HG03575 (cell line): ENCODE data around the gene POC1A.
"Not testable (repeated sequence)": the region's sequence is repeated elsewhere in the genome, so short reads cannot be mapped to it uniquely, and the experiment has no call there.

Experiments
- ATAC-seq: cut with Tn5 transposase; IDR thresholded peaks from one replicate; pipeline ENCODE4 v1.9.1; 2021; ENCODE audit not compliant: unreplicated experiment, insufficient number of reproducible peaks, low FRiP score; ENCODE audit errors: extremely low read depth

Gene POC1A

GRCh38 chr3:52162250-52162872 lies 8.1 kb upstream of the POC1A start:
- no peak for ATAC-seq

GRCh38 chr3:52159503-52159902 lies 5.3 kb upstream of the POC1A start:
- no peak for ATAC-seq

- no peak for ATAC-seq
These were observed 1.7 kb upstream of the POC1A start for GRCh38 chr3:52155912-52156311.

DNA sequence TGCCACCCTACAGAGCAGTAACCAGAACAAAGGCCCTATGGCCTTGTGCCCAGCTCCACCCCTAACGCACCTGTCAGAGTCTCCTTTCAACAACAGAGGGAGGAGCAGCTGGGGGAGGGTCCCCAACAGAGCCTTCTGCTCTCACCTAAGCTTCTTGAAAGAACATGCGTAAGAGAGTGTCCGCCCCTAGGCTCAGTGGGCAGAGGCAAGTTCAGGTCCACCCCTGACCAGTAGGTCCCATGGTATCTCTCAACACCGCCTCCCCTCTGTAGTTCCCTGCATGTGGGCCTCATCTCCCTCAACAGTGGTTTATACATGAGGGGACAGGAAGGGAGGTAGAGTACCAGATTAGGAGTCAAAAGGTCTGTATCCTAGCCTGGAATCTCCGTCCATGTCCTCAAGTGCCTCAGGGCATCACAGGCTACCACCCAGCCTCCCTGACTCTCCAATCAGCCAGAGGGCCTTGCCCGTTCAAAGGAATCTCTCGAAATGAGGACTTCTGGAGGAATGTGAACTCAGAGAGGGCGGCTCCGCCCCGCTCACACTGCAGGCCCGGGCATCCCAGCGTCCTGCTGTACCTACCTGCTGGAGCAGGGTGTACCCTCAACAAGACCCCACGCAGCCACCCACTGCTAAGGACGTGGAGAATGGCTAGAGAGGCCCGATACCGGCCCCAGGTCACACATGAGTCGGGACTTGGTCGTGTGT lies 680 bp downstream of the POC1A start:
- ATAC-seq: no peak

DNA sequence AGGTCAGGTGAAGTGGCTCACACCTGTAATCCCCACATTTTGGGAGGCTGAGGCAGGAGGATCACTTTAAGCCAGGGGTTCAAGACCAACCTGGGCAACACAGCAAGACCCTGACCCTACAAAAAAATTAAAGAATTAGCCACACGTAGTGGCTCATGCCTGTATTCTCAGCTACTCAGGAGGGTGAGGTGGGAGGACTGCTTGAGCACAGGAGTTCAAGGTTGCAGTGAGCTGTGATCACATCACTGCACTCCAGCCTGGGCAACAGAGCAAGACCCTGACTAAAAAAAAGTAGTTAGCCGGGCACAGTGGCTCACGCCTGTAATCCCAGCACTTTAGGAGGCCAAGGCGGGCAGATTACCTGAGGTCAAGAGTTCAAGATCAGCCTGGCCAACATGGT lies 2.2 kb downstream of the POC1A start:
- not testable (repeated sequence) for ATAC-seq

DNA sequence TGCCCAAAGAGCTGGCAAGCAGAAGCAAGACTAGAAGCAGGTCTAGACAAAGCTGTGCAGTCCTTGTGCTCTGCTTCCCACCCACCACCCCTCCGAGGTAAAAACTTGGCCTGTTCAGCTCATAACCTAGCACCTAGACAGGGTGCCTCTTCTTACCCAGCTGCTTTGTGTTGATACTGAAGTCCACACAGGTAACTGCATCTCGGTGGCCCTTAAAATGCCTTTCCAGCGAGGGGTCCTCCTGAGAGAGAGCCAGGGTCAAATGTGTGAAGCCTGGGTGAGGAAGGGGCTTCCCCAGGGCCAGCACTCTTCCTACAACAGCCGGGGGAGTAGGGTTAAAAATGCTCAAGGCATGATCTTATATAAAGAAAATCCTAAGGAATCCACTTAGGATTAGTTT lies 3.4 kb downstream of the POC1A start:
- ATAC-seq: no peak

- no peak for ATAC-seq
These were observed 3.9 kb downstream of the POC1A start for GRCh38 chr3:52150357-52150756.

DNA sequence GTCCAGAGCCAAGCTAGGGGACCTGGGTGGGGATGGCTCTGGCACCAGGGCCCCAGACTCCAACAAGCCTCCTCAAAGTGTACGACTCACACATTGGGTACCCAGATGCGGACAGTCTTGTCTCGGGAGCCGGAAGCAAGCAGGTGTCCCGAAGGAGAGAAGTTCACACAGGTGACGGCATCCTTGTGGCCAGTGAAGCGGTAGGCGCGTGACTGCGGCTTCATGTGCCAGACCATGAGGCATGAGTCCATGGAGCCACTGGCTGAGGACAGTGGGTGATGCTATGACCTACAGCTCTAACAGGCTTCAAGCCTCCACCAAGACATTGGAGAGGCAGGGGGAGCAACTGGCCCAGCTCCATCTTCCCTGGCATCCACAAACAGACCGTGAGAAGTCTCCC lies 4.5 kb downstream of the POC1A start:
- no peak for ATAC-seq

DNA sequence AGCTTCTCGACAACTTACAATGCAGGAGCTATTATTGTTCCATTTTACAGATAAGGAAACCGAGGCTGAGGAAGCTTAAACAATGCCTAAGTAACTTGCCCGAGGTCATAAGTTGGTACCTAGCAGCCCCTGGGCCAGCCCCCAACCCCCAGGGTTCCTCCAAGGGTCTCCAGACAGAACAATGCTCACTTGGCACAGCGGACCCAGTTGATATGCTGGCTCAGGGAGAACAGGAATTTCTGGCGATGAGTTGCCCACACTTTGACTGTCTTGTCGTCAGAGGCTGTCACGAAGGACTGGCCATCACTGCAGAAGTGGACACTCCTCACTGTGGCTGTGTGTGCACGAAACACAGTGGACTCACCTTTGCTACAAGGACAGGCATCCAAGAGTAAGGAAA lies 5.2 kb downstream of the POC1A start:
- no peak for ATAC-seq

- ATAC-seq: no peak
These were observed 6.4 kb downstream of the POC1A start for GRCh38 chr3:52147804-52148203.

DNA sequence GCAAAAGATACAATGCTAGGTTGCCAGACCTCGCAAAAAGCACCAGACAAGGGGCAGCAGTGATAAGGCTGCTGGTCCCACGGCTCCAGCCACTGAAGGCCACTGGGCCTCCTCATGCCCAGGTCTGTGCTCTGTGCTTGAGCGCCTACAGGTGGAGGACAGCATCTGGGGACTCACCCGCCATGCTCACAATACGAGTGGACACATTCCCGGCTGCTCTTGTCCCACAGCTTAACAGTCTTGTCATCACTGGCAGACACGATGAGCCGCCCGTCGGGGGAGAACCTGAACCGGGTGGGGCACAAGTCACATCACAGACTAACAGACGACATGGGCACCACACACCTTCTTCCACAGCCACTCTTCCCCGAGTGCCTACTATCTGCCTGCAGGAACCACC lies 7.4 kb downstream of the POC1A start:
- ATAC-seq: no peak

GRCh38 chr3:52146189-52146588 lies 8.0 kb downstream of the POC1A start:
- no peak for ATAC-seq

DNA sequence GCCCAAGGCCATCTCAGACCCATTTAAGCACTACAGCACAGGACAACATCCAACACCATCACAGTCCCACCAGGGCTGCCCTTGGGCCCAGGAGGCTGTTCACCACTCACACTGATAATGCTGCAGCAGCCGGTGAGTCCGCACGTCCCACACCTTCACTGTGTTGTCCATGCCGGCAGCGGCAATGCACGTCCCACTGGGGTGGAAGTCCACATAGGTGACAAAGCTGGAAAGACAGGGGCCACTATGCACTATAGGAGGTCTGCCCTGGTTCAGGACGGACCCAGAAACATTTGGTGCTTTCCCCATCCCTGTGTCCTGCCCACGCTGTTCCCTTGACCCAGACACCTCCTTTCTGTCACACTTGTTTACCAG lies 8.5 kb downstream of the POC1A start:
- ATAC-seq: no peak

GRCh38 chr3:52144796-52145735 lies 9.2 kb downstream of the POC1A start:
- ATAC-seq: no peak

DNA sequence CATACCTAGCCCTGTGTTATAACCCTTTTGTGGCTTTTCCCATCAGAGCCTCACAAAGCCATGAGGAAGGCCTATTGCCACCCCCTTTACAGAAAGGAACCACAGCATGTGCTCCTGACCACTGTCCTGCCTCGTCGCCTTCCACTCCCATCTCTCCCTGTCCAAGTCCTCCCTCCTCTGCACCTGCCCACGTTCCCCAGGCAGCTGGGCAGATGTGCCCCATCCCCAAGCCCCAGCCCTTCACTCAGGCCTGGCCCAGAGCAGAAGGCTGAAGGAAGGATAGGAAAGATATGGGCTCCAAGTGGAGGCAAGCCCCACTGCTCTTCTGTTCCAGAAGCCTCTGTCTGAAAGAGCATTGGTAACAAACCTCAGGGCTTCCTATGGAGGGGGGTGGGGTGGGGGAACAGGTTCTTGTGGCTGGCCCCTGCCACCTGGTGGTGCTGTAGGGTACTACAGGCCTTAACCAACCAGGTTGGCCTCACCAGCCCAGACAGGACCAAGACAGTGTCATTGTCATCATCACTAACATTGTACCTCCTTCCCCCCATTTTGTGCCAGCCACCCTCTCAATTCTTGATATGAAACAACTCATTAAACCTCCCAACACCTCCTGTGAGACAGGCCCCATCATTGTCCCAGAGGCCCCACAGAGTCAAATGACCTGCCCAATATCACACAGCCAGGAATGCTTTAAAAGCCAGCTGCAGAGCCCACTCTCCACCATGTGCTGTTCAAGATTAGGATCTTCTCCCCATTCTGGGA lies 10.0 kb downstream of the POC1A start:
- no peak for ATAC-seq

DNA sequence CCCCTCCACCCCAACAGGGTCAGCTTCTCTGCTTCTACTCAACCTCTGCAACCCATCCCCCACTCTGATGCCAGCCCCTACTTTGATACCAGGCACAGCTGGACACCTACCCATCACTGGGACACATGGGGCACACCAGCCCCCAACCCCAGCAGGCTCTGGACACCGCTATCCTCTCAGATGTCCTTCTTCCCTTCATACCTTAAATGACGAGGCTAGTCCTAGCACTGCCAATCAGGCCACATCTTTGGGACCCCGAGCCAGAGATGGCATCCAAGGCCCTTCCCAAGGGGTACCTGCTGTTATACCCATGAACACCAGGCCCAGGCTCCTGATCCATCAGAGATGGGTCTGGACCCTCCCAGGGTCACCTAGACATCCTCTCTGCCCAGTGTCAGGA lies 10.6 kb downstream of the POC1A start:
- no peak for ATAC-seq

DNA sequence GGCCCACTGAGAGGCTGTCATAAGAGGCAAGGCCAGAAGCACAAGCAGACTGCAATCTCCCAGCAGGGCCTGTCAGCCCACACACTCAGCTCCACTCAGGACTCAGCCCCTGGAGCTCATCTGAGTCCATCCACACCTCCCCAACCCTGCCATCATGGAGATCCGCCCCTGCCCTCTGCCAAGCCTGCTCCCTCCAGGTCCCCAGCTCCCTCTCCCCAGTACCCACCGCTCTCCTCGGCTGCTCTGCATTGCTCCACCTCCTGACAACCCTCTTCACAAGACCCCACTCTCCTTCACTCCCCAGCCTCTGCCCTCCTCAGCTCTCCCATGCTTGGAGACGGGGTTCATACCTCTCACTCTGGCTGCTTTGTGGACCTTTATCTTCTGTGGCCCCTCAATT lies 11.1 kb downstream of the POC1A start:
- ATAC-seq: no peak

DNA sequence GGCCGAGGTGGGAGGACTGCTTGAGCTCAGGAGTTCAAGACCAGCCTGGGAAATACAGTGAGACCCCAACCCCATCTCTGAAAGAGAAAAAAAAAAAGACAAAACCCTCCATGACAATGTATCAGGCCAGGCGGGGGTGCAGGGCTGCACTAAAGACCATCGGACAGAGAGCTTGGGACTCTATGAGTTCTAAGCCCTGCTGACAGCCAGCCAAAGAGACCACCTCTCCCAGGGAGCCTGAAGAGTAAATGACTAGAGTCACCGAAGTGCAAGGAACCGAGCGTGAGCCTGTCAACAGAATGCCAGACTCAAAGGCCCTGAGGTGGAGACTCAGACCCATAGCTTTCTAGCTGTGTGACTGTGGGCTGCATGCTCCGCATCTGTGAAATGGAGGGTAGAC lies 12.5 kb downstream of the POC1A start:
- ATAC-seq: no peak

GRCh38 chr3:52140769-52141168 lies 13.5 kb downstream of the POC1A start:
- ATAC-seq: no peak
